Heart left ventricle (tissue), 13 donors: ENCODE measurements around the gene ZBTB14.

ENCODE experiments used
- CTCF ChIP-seq, 12 donors: fragments of 200-600 bp; sonication (generic) in 4 of 12; IDR thresholded peaks; one replicate each; pipeline versions ENCODE4 v1.5.0 to v1.8.0; 2018 to 2022; ENCODE audit warnings: antibody characterized with exemption in 12 of 12, mild to moderate bottlenecking in 5 of 12
- POLR2A ChIP-seq, 2 donors: fragments of 450-650 bp; IDR thresholded peaks; one replicate each; pipeline ENCODE4 v1.6.1; 2017; ENCODE audit warnings: antibody characterized with exemption in 2 of 2, mild to moderate bottlenecking in 2 of 2, moderate library complexity in 2 of 2
- donor health status: ischemic (EF 13 %, LVEDD 7.1; RV severe dilation, severe dysfunction).
- donor health status: DM: no; HTN: yes; CAD: no.
- donor health status: DM: no; HTN: no; CAD: no.
- donor health status: ischemic (EF 25% LVEDD 6.9; RV normal size, moderate dysfunction).
- donor health status: ischemic (EF 25% LVEDD 5.7; RV mildly dilated, moderate dysfunction).
- donor health status: ischemic (EF 35%, LVEDD 5.7; RV mildly dilated, moderate dysfunction).
- donor health status: nonischemic (EF 11% LVEDD 7.7; RV severe dilation, severe dysfunction).
- donor health status: DM: yes; HTN: yes; CAD: no.
- donor health status: PGD.
- donor health status: ischemic (EF 29% LVEDD 5.4; RV normal size, mild dysfunction).
- donor health status: nonischemic (EF 23%, LVEDD 6.1; RV moderate dilation, normal function).

GRCh38 chr18:5275872-5276271 is 19.7 kb downstream of the ZBTB14 start:
- no peak for TF ChIP-seq CTCF (IDR thresholded peaks at IDR 0.05)
- TF ChIP-seq POLR2A (IDR thresholded peaks at IDR 0.05), result no peak
